Hematopoietic multipotent progenitor cell (in vitro differentiated cells): ENCODE results near the gene ARL6. TPM values are rescaled to one million over a fixed set of nuclear protein-coding genes. Genes with fewer than 3 reads are reported as not detected.
"Not testable (repeated sequence)": the region's sequence is repeated elsewhere in the genome, so short reads cannot be mapped to it uniquely, and the experiment has no call there.

Source experiments
- DNase-seq, 3 donors: peaks; one replicate each; pipeline ENCODE4 v3.0.0-alpha.2; 2011 to 2015; ENCODE audit warnings: low read depth in 2 of 3, low spot score in 2 of 3
- total RNA-seq: library from RNA; depleted of rRNA; stranded (reverse); fragments of >200 nt; gene quantifications from one replicate; pipeline ENCODE4 v1.2.3, GENCODE V29; 2012

Gene ARL6
- total RNA-seq, 1 donor, result 2.4 TPM

DNA sequence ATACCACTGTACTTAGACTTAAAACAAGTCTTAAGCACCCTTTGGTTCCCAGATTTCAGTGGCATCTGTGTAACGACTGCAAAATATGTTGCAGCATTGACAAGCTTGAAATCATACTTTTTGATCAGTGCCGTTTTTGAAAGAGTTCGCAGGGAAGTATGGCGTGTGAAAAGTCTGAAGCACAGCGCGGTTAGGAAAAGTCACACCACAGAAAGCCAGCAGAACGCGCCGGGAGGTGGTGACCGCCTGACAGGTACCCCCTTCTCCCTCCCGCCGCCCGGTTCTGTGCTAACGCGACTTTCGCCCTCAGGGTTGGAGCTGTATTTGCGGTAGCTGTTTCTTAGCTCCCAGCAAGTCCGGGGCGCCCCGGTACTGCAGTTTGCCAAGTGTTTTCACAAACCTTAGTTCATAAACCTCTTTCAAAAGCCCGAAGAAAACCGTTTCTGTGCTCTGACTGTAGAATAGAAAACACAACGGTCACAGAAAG, 56.8 kb downstream of the ARL6 start:
- DNase-seq, result no peak

GRCh38 chr3:97821774-97822358, 57.3 kb downstream of the ARL6 start, which contains the start of gene CRYBG3:
CRYBG3 (plus strand) TSS chr3:97822011; CDS start chr3:97822207, 196 bp downstream.
- DNase-seq, result peak; percentile 68 to 85 (median 79)

DNA sequence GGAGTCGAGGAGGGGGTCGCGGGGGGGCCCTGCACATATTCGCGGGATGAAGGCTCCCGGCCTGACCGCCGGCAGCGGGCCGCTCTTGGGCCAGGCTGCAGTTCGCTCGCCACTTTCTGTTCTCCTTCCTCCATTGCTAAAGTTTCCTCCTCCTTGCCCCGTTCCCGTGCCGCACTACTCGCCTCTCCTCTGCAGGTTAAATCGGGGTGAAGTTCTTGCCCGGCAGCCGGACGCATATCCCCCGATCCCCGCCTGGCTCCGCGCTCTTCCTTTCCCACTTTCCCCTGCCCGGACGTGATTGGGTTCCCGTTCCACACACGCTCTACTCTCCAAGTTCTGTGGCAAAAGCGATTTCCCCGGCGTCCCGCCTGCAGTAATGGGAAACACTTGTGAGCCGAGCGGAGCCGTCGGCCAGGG, 57.8 kb downstream of the ARL6 start:
- peak in 2 of 3 donors; percentile 11 to 12 for DNase-seq

- no peak for DNase-seq
These were observed 58.8 kb downstream of the ARL6 start for GRCh38 chr3:97823046-97824004.

DNA sequence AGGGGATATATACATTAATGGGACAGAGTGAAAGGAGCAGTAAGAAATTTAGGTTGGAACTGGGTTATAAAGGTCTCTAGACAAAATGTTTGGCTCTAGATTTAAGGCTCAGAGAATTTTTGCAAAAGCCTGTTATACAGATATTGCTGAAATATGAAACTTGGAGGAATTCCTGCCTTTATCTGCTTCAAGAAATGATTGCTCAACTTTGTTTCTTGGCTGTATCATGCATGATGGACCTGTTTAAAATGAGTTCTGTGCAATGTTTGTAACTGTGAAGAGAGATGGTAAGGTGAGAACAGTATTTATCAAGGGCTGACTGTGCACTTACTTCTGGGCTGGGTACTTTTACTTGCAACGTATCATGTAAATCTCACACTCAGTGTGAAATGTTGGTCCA, 60.5 kb downstream of the ARL6 start:
- no peak for DNase-seq

- DNase-seq, result no peak
These were observed 63.3 kb downstream of the ARL6 start for GRCh38 chr3:97827741-97828471.

DNA sequence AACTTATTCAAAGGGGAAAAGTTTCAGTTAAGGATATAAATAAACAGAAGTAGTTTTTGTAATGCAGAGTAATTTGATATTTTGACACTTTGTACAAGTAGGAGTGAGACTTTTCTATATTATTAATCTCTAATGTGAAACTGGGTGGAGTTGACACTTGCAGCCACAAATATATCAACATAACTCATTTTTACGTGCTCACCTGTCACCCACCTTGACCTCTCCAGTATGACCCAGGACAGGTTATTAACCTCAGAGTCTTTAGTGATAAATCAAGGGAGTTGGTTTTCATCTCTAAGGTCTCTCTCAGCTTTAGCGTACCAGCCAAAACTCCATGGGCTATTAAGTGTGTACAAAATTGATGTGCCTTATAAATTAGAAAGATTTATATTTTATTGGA, 64.6 kb downstream of the ARL6 start:
- no peak for DNase-seq

DNA sequence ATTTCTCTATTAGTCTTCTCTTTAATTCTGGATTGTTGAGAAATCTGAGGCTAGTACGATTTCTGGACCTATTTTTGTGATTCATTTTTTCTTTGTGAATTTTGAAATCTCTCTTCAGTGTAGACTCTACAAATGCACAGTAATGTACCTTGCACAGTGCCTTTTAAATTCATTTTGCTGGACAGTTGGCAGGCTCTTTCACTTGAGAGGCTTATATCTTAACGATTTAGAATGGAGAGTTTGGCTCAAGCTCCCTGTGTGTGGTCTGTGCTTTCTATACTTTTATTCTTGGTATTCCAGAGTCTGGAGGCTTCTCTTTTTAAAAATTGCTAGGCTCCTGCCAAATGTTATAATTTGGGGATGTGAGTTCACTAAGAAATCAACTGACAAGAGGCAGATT, 66.1 kb downstream of the ARL6 start:
- no peak for DNase-seq

- DNase-seq, result no peak
These were observed 66.6 kb downstream of the ARL6 start for GRCh38 chr3:97831140-97831539.

GRCh38 chr3:97833184-97833583, 68.6 kb downstream of the ARL6 start:
- DNase-seq, result not testable (repeated sequence)

GRCh38 chr3:97835761-97836160, 71.2 kb downstream of the ARL6 start:
- DNase-seq, result no peak

- DNase-seq, result no peak
These were observed 73.8 kb downstream of the ARL6 start for GRCh38 chr3:97838393-97838792.

DNA sequence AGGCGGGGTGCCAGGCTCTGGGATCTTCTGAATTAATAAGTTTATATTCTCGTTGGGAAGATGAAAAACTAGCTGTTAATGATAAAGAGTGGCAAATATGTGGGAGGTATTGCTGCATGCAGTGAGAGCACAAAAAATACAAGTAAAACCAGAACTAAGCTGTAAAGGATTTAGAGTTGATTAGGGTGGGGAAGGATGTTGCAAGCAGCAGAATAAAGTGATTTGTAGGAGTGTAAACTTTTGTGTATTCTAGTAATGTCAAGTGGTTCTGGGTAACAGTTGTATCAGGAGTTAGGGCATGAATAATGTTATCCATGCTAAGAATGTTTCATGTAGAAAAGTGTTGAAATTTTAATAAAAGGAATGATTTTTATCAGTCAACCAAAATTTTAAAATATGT, 75.4 kb downstream of the ARL6 start:
- DNase-seq, result no peak

GRCh38 chr3:97841304-97841703, 76.7 kb downstream of the ARL6 start:
- DNase-seq, result no peak

DNA sequence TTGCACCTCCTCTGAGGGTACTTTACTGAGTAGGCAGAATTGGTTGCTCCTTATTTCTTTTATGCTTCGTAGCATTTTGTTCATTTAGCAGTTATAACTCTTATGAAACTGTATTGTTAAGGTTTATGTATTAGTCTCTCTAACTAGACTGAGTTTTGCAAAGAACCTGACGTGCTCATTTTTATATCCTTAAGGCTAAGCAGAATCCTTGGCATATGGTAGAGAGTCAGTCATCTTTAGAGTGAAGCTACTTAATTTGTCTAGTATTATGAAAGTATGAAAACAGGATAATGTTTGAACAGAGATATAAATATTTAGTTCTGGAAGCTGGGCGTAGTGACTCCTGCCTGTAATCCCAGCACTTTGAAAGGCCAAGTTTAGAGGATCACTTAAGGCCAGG, 77.4 kb downstream of the ARL6 start:
- no peak for DNase-seq

DNA sequence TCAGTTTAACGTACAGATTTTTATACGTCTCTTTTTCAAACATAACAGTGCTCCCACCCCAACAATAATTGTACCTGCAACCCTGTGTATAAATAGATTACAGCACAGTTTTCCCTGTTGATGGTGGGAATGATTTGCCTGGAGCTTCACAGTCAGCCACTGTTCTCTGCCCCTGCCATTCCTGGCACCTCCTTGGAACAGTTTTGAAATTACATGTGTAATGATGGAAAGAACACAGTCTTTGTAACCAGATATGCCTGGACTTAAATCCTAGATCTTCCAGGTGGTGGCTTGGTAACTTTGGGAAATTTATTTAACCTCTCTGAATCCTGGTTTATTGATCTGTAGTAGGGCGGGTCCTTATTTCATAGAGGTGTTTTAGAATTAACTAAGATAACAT, 84.2 kb downstream of the ARL6 start:
- no peak for DNase-seq

Other genes starting within 250 kb of the ARL6 start
- gene CRYBG3, start 57.3 kb downstream of the ARL6 start, total RNA-seq, result 0.54 TPM
- 15.1 TPM for gene RIOX2, start 207.7 kb downstream of the ARL6 start, total RNA-seq